Embryonic facial prominence (tissue), 1 donor: ENCODE results near the gene UBE4B.

Experiments used
- DNase-seq: peaks from one replicate; pipeline ENCODE4 v3.0.0-alpha.2; 2016; ENCODE audit errors: extremely low spot score

The UBE4B gene

DNA sequence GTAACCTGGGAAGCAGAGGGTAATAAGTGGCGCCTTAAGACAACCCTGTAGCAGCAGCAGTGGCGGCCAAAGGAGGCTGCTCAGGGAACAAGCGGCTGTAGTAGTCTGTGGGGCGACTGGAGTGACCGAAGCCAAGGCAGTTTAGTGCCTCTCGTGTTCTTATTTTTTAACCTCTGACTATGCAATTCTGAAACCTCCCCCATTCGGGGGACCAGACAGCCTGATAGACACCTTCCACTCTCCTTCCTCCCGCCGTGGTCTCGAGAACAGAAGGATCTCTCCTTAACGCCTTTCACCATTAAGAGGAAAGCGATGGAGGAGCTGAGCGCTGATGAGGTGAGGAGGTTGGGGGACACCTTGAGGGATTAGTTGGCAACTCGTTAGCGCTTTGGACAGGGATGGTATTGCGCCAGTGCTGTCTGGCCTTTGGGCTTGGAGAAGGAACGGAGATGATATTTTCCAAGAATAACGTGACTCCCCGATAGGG is 644 bp downstream of the UBE4B start:
- DNase-seq, result no peak

DNA sequence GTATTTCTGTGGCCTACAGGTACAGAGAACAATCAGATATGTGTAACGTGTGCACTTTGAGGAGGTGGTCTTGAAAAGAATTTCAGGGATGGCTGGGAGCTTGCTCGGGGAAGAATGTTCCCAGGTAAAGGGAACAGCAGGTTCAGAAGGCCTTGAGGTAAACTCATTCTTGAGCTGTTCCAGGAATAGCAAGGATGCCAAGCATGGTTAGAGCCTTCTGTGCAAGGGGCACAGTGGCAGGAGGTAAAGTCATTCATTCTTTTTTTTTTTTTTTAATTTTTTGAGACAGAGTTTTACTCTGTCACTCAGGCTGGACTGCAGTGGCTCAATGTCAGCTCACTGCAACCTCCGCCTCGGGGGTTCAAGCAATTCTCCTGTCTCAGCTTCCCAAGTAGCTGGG is 10.0 kb downstream of the UBE4B start:
- DNase-seq, result no peak

GRCh38 chr1:10045480-10046355 is 13.0 kb downstream of the UBE4B start:
- no peak for DNase-seq

DNA sequence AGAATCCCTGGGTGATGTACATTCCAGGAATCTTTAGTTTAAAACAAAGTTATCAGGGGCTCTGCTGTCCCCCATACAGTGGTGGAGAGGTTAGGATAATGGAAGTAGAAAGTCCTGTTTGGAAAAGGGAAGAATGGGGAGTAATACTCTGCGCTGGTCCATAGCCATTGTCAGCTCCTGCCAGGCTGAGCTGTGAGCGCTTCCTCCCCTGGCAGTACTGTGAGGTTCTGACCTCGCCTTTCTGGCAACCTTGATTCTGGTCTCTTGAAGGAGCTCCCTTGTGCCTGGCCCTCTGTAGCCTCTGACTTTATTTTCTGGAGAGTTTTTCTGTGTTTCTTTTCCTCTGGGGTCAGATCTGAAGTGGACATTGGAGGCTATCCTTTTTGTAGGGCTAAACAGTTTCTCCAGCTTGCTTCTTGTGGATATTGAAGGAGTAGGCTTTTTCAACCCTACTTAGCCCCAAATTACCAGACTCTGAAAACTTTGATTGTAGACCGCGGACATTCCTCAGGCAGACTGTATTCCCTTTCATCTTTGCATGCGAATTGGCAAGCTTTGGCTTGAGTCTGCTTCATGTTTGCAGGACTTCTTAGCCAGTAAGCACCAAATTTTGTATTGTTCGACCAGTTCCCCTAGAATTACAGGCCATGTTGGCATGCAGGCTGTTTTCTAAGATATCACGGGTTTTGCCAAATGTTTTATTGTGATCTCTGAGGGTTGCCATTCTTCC is 13.8 kb downstream of the UBE4B start:
- DNase-seq, result no peak

DNA sequence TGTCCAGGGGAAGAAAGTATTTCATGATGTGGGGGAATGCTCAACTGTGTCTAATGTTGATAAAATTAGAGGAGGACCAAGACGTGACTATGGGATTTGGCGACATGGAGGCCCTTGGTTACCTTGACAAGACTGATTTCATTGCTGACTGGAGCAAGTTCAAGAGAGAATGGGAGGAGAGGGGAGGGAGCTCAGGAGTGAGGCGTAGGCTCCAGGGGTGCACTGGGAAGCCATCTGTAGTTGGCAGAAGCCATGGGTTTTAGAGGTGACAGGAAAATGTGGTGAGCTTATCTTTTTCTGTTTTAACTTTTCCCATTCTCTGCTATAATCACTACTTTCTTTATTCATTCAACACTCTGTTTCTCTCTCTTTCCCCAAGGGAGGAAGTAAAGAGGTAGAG is 15.8 kb downstream of the UBE4B start:
- no peak for DNase-seq

DNA sequence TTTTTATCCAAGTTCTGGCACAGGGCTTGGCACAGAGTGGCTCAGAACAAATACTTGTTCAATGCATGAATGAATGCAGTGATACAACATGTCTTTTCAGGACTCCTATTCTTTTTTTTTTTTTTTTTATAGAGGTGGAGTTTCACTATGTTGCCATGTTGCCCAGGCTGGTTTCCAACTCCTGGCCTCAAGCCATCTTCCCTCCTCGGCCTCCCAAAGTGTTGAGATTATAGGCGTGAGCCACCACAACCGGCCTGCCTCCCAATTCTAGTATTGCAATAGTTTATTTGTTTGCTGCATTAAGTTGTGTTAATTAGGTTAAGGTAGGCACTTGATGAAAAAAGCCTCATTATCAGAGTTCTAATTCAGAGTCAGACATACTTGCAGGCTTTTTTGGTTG is 17.9 kb downstream of the UBE4B start:
- no peak for DNase-seq

- no peak for DNase-seq
These were observed 18.9 kb downstream of the UBE4B start for GRCh38 chr1:10051656-10052055.

DNA sequence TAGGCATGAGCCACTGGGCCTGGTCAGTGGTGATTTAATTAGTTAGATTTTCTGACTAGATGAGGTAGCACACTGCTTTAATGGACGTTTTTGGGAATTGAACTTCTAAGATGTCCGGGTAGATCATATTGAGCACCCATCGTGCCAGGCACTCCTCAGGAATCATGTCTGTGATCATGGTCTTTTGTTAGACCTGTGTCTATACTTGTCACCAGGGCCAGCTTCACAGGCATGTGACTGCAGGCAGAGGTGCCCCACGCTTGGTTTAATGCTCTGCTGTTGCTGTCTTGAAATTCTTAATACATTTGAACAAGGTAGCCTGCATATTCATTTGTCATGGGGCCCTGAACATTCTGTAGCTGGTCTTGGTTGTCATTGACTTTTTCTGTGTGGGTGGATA is 19.6 kb downstream of the UBE4B start:
- DNase-seq, result no peak

GRCh38 chr1:10054465-10054864 is 21.7 kb downstream of the UBE4B start:
- DNase-seq, result no peak

GRCh38 chr1:10056599-10056987 is 23.8 kb downstream of the UBE4B start:
- DNase-seq, result no peak

DNA sequence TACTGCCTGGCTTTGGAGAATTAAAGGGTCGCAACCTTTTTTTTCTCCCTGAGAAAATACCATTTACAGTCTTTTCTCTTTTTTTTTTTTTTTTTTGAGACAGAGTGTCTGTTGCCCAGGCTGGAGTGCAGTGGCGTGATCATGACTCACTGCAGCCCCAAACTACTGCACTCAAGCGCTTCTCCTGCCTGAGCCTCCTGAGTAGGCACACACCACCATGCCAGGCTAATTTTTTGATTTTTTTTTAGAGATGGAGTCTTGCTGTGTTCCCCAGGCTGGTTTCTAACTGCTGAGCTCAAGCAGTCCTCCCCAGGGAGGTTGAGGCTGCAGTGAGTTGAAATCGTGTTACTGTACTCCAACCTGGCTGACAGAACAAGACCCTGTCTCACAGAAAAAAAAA is 24.6 kb downstream of the UBE4B start:
- DNase-seq, result no peak

GRCh38 chr1:10057796-10058195 is 25.0 kb downstream of the UBE4B start:
- no peak for DNase-seq

DNA sequence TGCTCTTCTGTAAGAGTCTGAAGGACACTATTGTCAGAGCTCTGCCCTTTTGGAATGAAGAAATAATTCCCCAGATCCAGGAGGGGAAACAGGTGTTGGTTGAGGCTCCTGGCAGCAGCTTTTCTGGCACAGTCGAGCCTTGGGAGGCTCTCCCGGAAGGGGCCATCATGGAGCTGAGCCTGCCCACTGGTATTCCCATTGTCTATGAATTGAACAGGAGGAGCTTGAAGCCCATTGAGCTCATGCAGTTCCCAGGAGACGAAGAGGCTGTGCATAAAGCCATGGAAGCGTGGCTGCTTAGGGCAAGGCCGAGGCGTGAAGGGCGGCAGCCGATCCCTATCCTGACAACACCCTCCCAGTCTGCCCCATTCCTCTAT is 26.6 kb downstream of the UBE4B start:
- no peak for DNase-seq

DNA sequence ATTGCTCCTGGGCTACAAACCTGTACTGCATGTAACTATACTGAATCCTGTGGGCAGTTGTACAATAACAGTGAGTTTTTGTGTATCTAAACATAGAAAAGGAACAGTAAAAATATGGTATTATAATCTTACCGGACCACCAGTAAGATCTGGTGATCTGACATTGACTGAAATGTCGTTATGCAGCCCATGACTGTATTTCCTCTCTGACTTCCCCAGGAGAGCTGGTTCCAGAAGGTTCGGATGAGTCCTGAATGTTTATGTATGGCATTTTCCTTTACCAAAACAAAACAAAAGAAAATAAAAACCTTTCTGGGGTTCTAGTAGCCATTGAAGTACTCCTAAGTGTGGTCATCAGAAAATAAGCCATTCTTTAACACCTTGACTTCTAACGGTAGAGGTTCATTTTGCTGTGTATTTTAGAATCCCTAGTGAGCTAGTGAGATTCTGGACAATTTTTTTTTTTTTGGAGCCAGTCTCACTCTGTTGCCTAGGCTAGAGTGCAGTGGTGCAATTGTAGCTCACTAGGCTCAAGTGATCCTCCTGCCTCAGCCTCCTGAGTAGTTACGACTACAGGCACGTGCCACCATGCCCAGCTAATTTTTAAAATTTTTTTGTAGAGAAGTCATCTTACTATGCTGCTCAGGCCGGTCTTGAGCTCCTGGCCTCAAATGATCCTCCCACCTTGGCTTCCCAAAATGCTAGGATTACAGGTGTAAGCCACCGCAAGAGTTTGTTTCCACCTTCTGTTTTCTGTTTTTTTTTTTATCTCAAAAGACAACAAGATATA is 27.7 kb downstream of the UBE4B start:
- DNase-seq, result no peak

GRCh38 chr1:10061276-10061675 is 28.5 kb downstream of the UBE4B start:
- no peak for DNase-seq

DNA sequence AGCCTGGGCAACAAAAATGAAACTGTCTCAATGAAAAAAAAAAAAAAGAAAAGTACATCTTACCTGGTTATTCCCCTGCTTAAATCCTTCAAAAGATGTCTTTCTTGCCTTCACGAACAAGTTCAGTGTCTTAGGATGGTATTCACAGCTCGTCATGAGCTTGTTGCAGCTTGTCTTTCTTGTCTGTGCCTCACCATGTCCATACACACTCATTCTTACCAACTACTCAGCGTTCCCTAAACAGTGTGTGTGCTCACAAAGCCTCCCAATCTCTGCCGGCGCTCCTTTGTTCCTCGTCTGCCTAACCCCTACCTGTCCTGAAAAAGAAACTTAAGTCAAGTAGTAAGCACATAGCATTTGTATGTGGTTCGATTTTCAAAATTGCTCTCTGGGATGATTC is 31.1 kb downstream of the UBE4B start:
- DNase-seq, result no peak

DNA sequence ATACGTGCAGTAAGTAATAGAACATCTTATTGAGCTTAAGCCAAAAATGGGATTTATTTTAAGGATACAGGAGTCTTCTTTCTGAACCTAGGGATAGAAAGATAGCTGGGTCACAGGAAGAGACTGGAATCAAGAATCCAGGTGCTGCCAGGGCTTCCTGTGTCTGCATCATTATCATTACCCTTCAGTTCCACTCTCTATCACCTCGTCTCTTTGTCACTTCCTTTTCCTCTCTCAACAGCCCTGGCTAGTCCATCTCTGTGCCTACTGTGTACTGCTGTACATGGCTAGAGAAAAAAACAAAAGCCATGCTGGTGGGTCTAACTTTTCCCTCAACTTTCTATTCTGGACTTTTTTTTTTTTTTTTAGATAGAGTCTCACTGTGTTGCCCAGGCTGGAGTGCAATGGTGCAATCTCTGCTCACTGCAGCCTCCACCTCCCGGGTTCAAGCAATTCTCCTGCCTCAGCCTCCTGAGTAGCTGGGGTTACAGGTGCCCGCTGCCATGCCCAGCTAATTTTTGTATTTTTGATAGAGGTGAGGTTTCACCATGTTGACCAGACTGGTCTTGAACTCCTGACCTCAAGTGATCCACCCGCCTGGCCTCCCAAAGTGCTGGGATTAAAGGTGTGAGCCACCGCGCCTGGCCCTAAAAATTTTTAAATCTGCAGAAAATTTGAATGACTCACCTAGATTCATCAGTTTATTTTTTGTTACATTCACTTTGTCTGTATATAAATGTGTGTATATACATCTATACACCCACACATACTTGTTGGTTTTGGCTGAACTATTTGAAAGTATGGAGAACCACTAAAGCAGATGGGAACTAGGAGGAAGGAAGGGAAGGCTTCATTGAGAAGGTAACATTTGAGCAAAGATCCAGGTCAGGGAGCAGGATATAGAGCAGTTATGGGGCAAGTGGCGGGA is 31.9 kb downstream of the UBE4B start:
- no peak for DNase-seq

DNA sequence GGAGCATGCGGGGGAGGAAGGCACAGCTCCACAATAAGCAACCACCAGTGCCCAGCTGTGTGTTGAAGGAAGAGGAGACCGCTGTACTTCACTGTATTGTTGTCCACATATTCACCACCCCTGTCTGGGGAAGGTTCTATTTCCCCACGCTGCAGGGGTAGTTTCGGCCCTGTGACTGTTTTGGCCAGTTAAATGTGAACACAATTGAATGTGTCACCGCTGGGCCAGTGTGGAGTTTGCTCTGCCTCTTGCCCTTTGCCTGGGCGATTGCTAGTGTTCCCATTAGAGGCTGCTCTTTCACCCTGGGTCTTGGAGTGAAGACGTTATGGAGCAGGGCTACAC is 32.6 kb downstream of the UBE4B start:
- DNase-seq, result no peak

- no peak for DNase-seq
These were observed 33.0 kb downstream of the UBE4B start for GRCh38 chr1:10065760-10066159.

DNA sequence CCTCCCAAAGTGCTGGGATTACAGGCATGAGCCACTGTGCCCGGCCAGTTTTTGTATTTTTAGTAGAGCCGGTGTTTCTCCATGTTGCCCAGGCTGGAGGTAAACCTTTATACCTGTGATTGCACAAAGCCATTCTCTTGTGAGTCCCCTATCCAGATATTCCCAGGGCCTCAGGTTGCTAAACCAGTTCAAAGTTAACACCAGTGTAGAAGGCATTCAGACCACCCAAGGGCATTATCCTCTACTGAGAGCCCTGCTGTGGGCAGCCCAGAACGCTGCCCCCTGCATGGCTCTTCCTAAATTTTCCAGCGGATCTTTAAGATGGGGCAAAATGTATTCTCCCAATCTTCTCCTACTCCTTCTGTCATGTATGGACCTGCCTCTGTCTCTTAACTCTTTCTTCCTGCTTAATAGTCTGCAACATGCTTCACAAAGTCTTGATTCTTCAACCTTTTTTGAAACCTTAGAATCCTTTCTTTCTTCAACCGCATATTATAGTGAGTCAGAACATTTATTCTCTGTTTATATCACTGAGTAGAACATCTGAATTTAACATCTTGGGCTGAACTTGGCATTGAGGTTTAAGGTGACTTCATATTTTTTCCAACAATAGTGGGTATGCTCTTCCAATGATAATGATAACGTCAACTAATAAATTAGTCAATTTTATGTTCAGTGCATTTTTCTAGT is 36.0 kb downstream of the UBE4B start:
- no peak for DNase-seq

- no peak for DNase-seq
These were observed 37.4 kb downstream of the UBE4B start for GRCh38 chr1:10070206-10070605.
